ENCODE data around the gene CAPZA3. TPM values are rescaled to one million over a fixed set of nuclear protein-coding genes. Genes with fewer than 3 reads are reported as not detected.

Gene CAPZA3
- polyA plus RNA-seq, 1 donor from 2014 or later = not detected

DNA sequence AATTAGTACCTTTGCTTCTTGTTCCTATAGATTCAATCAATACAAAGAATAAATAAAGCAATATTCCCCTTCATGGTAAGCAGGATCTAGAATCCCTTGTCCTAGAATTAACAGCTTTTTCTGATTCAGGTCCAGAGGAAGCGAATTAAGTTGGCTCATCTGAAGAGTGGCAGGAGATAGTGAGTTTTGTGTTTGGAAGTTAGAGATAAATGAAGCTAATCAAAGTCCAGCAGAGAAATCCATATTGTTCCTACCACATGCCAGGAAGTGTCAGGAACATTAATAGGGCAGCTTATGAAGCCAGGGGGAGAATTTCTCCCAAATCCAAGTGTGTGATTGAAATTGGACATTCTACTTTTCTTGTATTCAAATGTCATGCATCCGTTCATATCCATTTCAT is 13.9 kb downstream of the CAPZA3 start:
- Histone ChIP-seq H2AFZ (ENCODE audit: low read depth, low read length) (no peak overlapping the region), H3K36me3 (ENCODE audit: insufficient read depth, low read length) (no peaks in the 10 kb centered on the region)
- no peak for TF ChIP-seq SMC3 (conservative IDR thresholded peaks at IDR 0.05; ENCODE audit: poor library complexity)
- TF ChIP-seq MXI1 (conservative IDR thresholded peaks at IDR 0.05; ENCODE audit: poor library complexity, severe bottlenecking) = no peak
- TF ChIP-seq POLR2AphosphoS5 (IDR thresholded peaks at IDR 0.05) = no peak
- TF ChIP-seq RAD21 (conservative IDR thresholded peaks at IDR 0.05) = no peak
- TF ChIP-seq EP300 (conservative IDR thresholded peaks at IDR 0.05; ENCODE audit: poor library complexity, severe bottlenecking) = no peak
- no peak for TF ChIP-seq EZH2 (IDR thresholded peaks at IDR 0.05; ENCODE audit: borderline replicate concordance, insufficient read depth, low read length, poor library complexity, severe bottlenecking)
- TF ChIP-seq TAF1 (IDR thresholded peaks at IDR 0.05; ENCODE audit: low read depth) = no peak
- TF ChIP-seq, protein P1, sequence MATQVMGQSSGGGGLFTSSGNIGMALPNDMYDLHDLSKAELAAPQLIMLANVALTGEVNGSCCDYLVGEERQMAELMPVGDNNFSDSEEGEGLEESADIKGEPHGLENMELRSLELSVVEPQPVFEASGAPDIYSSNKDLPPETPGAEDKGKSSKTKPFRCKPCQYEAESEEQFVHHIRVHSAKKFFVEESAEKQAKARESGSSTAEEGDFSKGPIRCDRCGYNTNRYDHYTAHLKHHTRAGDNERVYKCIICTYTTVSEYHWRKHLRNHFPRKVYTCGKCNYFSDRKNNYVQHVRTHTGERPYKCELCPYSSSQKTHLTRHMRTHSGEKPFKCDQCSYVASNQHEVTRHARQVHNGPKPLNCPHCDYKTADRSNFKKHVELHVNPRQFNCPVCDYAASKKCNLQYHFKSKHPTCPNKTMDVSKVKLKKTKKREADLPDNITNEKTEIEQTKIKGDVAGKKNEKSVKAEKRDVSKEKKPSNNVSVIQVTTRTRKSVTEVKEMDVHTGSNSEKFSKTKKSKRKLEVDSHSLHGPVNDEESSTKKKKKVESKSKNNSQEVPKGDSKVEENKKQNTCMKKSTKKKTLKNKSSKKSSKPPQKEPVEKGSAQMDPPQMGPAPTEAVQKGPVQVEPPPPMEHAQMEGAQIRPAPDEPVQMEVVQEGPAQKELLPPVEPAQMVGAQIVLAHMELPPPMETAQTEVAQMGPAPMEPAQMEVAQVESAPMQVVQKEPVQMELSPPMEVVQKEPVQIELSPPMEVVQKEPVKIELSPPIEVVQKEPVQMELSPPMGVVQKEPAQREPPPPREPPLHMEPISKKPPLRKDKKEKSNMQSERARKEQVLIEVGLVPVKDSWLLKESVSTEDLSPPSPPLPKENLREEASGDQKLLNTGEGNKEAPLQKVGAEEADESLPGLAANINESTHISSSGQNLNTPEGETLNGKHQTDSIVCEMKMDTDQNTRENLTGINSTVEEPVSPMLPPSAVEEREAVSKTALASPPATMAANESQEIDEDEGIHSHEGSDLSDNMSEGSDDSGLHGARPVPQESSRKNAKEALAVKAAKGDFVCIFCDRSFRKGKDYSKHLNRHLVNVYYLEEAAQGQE (IDR thresholded peaks at IDR 0.05; ENCODE audit: borderline replicate concordance) = no peak
- TF ChIP-seq, protein P2, sequence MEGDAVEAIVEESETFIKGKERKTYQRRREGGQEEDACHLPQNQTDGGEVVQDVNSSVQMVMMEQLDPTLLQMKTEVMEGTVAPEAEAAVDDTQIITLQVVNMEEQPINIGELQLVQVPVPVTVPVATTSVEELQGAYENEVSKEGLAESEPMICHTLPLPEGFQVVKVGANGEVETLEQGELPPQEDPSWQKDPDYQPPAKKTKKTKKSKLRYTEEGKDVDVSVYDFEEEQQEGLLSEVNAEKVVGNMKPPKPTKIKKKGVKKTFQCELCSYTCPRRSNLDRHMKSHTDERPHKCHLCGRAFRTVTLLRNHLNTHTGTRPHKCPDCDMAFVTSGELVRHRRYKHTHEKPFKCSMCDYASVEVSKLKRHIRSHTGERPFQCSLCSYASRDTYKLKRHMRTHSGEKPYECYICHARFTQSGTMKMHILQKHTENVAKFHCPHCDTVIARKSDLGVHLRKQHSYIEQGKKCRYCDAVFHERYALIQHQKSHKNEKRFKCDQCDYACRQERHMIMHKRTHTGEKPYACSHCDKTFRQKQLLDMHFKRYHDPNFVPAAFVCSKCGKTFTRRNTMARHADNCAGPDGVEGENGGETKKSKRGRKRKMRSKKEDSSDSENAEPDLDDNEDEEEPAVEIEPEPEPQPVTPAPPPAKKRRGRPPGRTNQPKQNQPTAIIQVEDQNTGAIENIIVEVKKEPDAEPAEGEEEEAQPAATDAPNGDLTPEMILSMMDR (IDR thresholded peaks at IDR 0.05; ENCODE audit: poor library complexity, severe bottlenecking) = no peak

DNA sequence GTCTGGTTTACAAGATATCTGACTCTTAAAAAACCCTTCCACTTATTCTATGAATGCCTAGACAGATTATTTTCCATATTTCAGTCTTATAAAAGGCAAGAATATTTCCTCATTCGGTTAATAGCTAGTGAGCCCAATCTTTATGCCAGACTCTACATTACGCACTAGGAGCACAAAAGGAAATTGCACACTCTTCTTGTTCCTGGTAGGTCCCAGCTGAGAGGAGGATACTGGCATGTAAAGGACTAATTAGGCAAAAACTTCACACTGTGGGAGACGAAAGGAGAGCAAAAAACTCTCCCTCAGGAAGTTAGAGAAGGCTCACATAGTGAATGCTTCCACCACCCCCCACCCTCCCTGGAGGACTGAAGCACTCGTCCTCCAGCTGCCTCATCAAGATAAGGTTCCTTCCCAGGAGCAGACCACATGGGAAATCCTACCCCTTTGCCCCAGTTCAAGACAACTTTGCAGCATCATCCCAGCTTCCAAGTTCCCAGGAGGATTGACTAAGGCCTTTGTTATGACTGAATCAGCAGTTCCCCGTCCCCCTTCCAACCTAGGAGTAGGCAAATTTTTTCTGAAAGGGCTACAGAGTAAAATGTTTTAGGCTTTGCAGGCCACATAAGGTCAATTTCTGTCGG is 14.5 kb downstream of the CAPZA3 start:
- H3K9me3 ChIP-seq (ENCODE audit: low read length) = no peaks in the 10 kb centered on the region
- H2AFZ ChIP-seq (ENCODE audit: low read depth, low read length) = no peak overlapping the region
- H3K4me3 ChIP-seq (ENCODE audit: low read length) = no peak overlapping the region
- no peak overlapping the region for H3K27ac ChIP-seq (ENCODE audit: low read length)
- no peaks in the 10 kb centered on the region for H3K9me2 ChIP-seq (ENCODE audit: insufficient read depth, low read length)
- H3K36me3 ChIP-seq (ENCODE audit: insufficient read depth, low read length) = no peaks in the 10 kb centered on the region
- H4K20me1 ChIP-seq (ENCODE audit: insufficient read depth) = no peaks in the 10 kb centered on the region
- H3K27me3 ChIP-seq (ENCODE audit: insufficient read depth, low read depth, low read length) = no peaks in the 10 kb centered on the region
- TF ChIP-seq TAF1 (IDR thresholded peaks at IDR 0.05; ENCODE audit: low read depth) = no peak
- TF ChIP-seq SMC3 (conservative IDR thresholded peaks at IDR 0.05; ENCODE audit: poor library complexity) = no peak
- TF ChIP-seq, protein P2 (IDR thresholded peaks at IDR 0.05; ENCODE audit: poor library complexity, severe bottlenecking) = no peak
- TF ChIP-seq RAD21 (conservative IDR thresholded peaks at IDR 0.05) = no peak
- TF ChIP-seq POLR2AphosphoS5 (IDR thresholded peaks at IDR 0.05) = no peak
- TF ChIP-seq EZH2 (IDR thresholded peaks at IDR 0.05; ENCODE audit: borderline replicate concordance, insufficient read depth, low read length, poor library complexity, severe bottlenecking) = no peak
- TF ChIP-seq MXI1 (conservative IDR thresholded peaks at IDR 0.05; ENCODE audit: poor library complexity, severe bottlenecking) = no peak
- H3K4me2 ChIP-seq (ENCODE audit: low read length) = no peak overlapping the region
- H3K79me2 ChIP-seq (replicated peaks; ENCODE audit: insufficient read depth, low read length) = no peaks in the 10 kb centered on the region
- H3K9ac ChIP-seq (ENCODE audit: low read length) = no peak overlapping the region
- H3F3A ChIP-seq (ENCODE audit: insufficient read depth, low read length, poor library complexity, severe bottlenecking) = no peaks in the 10 kb centered on the region

More for the DNA sequence above, 13.9 kb downstream of the CAPZA3 start:
- H3K4me2 ChIP-seq (ENCODE audit: low read length) = no peak overlapping the region
- no peaks in the 10 kb centered on the region for H3K9me3 ChIP-seq (ENCODE audit: low read length)
- H4K20me1 ChIP-seq (ENCODE audit: insufficient read depth) = no peaks in the 10 kb centered on the region
- H3K9me2 ChIP-seq (ENCODE audit: insufficient read depth, low read length) = no peaks in the 10 kb centered on the region
- H3K27me3 ChIP-seq (ENCODE audit: insufficient read depth, low read depth, low read length) = no peaks in the 10 kb centered on the region
- H3K4me3 ChIP-seq (ENCODE audit: low read length) = no peak overlapping the region
- no peaks in the 10 kb centered on the region for H3F3A ChIP-seq (ENCODE audit: insufficient read depth, low read length, poor library complexity, severe bottlenecking)
- H3K9ac ChIP-seq (ENCODE audit: low read length) = no peak overlapping the region
- H3K27ac ChIP-seq (ENCODE audit: low read length) = no peak overlapping the region
- H3K79me2 ChIP-seq (replicated peaks; ENCODE audit: insufficient read depth, low read length) = no peaks in the 10 kb centered on the region

Data from neural cell (in vitro differentiated cells).